IMR-90 (cell line): Measurements from ENCODE around the gene VSIG10L2. TPM values are rescaled to one million over a fixed set of nuclear protein-coding genes. Genes with fewer than 3 reads are reported as not detected.

Source experiments
- ATAC-seq: fragments of 200-7000 bp; cut with Tn5 transposase; 2 replicates; pipeline ENCODE4 v1.9.1; 2020; ENCODE audit warnings: low read depth, mild to moderate bottlenecking, moderate library complexity
- BruUV-seq: library from RNA; stranded (reverse); fragments of 400-500 nt; replicated peaks from 2 replicates; lab custom pipeline; 2021; lab: Mats Ljungman, UMichigan
- CTCF ChIA-PET: fragments of 300-600 bp; formaldehyde crosslinking; extraction: SDS; loops from one replicate; lab custom pipeline; 2021; ENCODE audit warnings: antibody characterized with exemption; lab: Yijun Ruan, JAX
- POLR2A ChIA-PET: fragments of 300-600 bp; sonication (Branson Sonifier 250); formaldehyde crosslinking; loops from one replicate; lab custom pipeline; 2022; ENCODE audit warnings: antibody characterized with exemption; ENCODE audit not compliant: unreplicated experiment; lab: Charles Lee
- DNase-seq: peaks from one replicate; pipeline ENCODE4 v3.0.0; 2013
- H2AFZ ChIP-seq: replicated peaks from 2 replicates; pipeline ENCODE3; 2013; ENCODE audit warnings: low read length, mild to moderate bottlenecking; ENCODE audit not compliant: poor library complexity
- H2AK5ac ChIP-seq: 2 replicates; pipeline ENCODE4 v1.6.1; 2013; ENCODE audit warnings: low read depth, low read length, inconsistent platforms
- H2AK9ac ChIP-seq: replicated peaks from 2 replicates; pipeline ENCODE3; 2013; ENCODE audit warnings: mild to moderate bottlenecking, low read depth, low read length, moderate library complexity; ENCODE audit not compliant: poor library complexity
- H2BK120ac ChIP-seq: 2 replicates; pipeline ENCODE4 v1.6.1; 2013; ENCODE audit warnings: low read depth, low read length, inconsistent platforms
- H2BK15ac ChIP-seq: 3 replicates; pipeline ENCODE4 v1.6.1; 2013; ENCODE audit warnings: low read depth, low read length, inconsistent platforms
- H2BK20ac ChIP-seq: 2 replicates; pipeline ENCODE4 v1.6.1; 2013; ENCODE audit warnings: low read depth, mild to moderate bottlenecking, inconsistent platforms, low read length, moderate library complexity
- H2BK5ac ChIP-seq: 2 replicates; pipeline ENCODE4 v1.6.1; 2013; ENCODE audit warnings: mild to moderate bottlenecking, low read depth, low read length, inconsistent platforms; ENCODE audit not compliant: poor library complexity, severe bottlenecking
- H3K14ac ChIP-seq: replicated peaks from 2 replicates; pipeline ENCODE4 v1.6.1; 2013; ENCODE audit warnings: low read depth, low read length, inconsistent platforms
- H3K18ac ChIP-seq: 2 replicates; pipeline ENCODE4 v1.6.1; 2013; ENCODE audit warnings: low read depth, low read length, control low read depth
- H3K23ac ChIP-seq: 2 replicates; pipeline ENCODE4 v1.6.1; 2013; ENCODE audit warnings: low read depth, low read length, inconsistent platforms
- H3K27ac ChIP-seq: 2 replicates; pipeline ENCODE4 v1.5.1; 2013; ENCODE audit warnings: mild to moderate bottlenecking, control low read depth, low read length; ENCODE audit not compliant: insufficient read depth
- H3K27me3 ChIP-seq: 2 replicates; pipeline ENCODE4 v1.6.1; 2013; ENCODE audit warnings: low read length; ENCODE audit not compliant: control insufficient read depth, insufficient read depth
- H3K36me3 ChIP-seq: 2 replicates; pipeline ENCODE4 v1.6.1; 2013; ENCODE audit warnings: low read length, mixed read lengths; ENCODE audit not compliant: control insufficient read depth, insufficient read depth
- H3K4ac ChIP-seq: 2 replicates; pipeline ENCODE4 v1.6.1; 2013; ENCODE audit warnings: low read depth, low read length, inconsistent platforms
- H3K4me1 ChIP-seq: 2 replicates; pipeline ENCODE4 v1.6.1; 2013; ENCODE audit warnings: low read length, mixed read lengths; ENCODE audit not compliant: control insufficient read depth, insufficient read depth
- H3K4me2 ChIP-seq: 2 replicates; pipeline ENCODE4 v1.6.1; 2013; ENCODE audit warnings: low read depth, mild to moderate bottlenecking, control low read depth, low read length, moderate library complexity
- H3K4me3 ChIP-seq: 2 replicates; pipeline ENCODE4 v1.5.1; 2013; ENCODE audit warnings: low read depth, mild to moderate bottlenecking, control low read depth, low read length, moderate library complexity; ENCODE audit not compliant: insufficient read depth
- H3K56ac ChIP-seq: 2 replicates; pipeline ENCODE4 v1.6.1; 2013; ENCODE audit warnings: low read length, inconsistent platforms; ENCODE audit not compliant: insufficient read depth; ENCODE audit errors: extremely low read depth
- H3K79me1 ChIP-seq, 2 experiments: 2 replicates each; pipeline ENCODE4 v1.6.1; 2013; ENCODE audit warnings: low read length in 2 of 2, inconsistent platforms in 1 of 2, low read depth in 1 of 2
- H3K9ac ChIP-seq: 2 replicates; pipeline ENCODE4 v1.6.1; 2013; ENCODE audit warnings: low read depth, low read length, control low read depth
- H3K9me1 ChIP-seq: 2 replicates; pipeline ENCODE4 v1.6.1; 2013; ENCODE audit warnings: low read length, inconsistent platforms; ENCODE audit not compliant: insufficient read depth
- H3K9me3 ChIP-seq: 2 replicates; pipeline ENCODE4 v1.6.1; 2013; ENCODE audit warnings: low read length; ENCODE audit not compliant: control insufficient read depth, insufficient read depth
- H4K20me1 ChIP-seq: 2 replicates; pipeline ENCODE4 v1.6.1; 2013; ENCODE audit warnings: low read length, inconsistent platforms; ENCODE audit not compliant: insufficient read depth
- H4K5ac ChIP-seq: 2 replicates; pipeline ENCODE4 v1.6.1; 2013; ENCODE audit warnings: mild to moderate bottlenecking, low read depth, low read length, control low read depth
- H4K8ac ChIP-seq, 2 experiments: 2 replicates each; pipeline ENCODE4 v1.6.1; 2013; ENCODE audit warnings: low read depth in 2 of 2, low read length in 2 of 2, control low read depth in 1 of 2, inconsistent platforms in 1 of 2
- H4K91ac ChIP-seq: 2 replicates; pipeline ENCODE4 v1.6.1; 2013; ENCODE audit warnings: low read depth, low read length, inconsistent platforms; ENCODE audit not compliant: insufficient read depth
- BHLHE40 ChIP-seq: fragments of 150-350 bp; IDR thresholded peaks from 2 replicates; pipeline ENCODE4 v1.6.1; 2016; ENCODE audit warnings: mild to moderate bottlenecking, low read depth, low read length
- CEBPB ChIP-seq: IDR thresholded peaks from 2 replicates; pipeline ENCODE4 v1.6.1; 2012; ENCODE audit warnings: low read depth, low read length, improper control_type of control experiment
- MAZ ChIP-seq: IDR thresholded peaks from 2 replicates; pipeline ENCODE4 v1.6.1; 2012; ENCODE audit warnings: low read depth, mild to moderate bottlenecking, low read length, improper control_type of control experiment, moderate library complexity, borderline replicate concordance
- MXI1 ChIP-seq: IDR thresholded peaks from 2 replicates; pipeline ENCODE4 v1.6.1; 2012; ENCODE audit warnings: low read depth, mild to moderate bottlenecking, low read length, moderate library complexity, borderline replicate concordance
- NFE2L2 ChIP-seq: fragments of 150-350 bp; IDR thresholded peaks from 2 replicates; pipeline ENCODE4 v1.6.1; 2016; ENCODE audit warnings: low read depth, mild to moderate bottlenecking, low read length
- POLR2A ChIP-seq: IDR thresholded peaks from 2 replicates; pipeline ENCODE4 v1.6.1; 2012; ENCODE audit warnings: mild to moderate bottlenecking, low read depth, low read length
- RAD21 ChIP-seq: IDR thresholded peaks from 2 replicates; pipeline ENCODE4 v1.6.1; 2012; ENCODE audit warnings: low read length, improper control_type of control experiment
- RCOR1 ChIP-seq: IDR thresholded peaks from 2 replicates; pipeline ENCODE4 v1.6.1; 2012; ENCODE audit warnings: mild to moderate bottlenecking, low read length, improper control_type of control experiment; ENCODE audit not compliant: insufficient replicate concordance
- SMC3 ChIP-seq: fragments of 150-350 bp; IDR thresholded peaks from 2 replicates; pipeline ENCODE4 v1.6.1; 2016; ENCODE audit warnings: low read depth, mild to moderate bottlenecking, antibody characterized with exemption, low read length, moderate library complexity
- WGBS, 2 experiments: methylation state at CpG; one replicate each; pipeline versions ENCODE4 v1.1.5 to v1.1.7; 2013; ENCODE audit warnings: missing lambda C conversion rate in 2 of 2; ENCODE audit not compliant: insufficient read length in 1 of 2; ENCODE audit errors: extremely low coverage in 2 of 2; 5-methylcytosine and 5-hydroxymethylcytosine counted together
- dilution Hi-C: fragments of 300-500 bp; cut with HindIII; formaldehyde crosslinking; loops from one replicate; pipeline ENCODE4 v1.14.3; 2018; ENCODE audit warnings: low sequenced_read_pairs; ENCODE audit not compliant: unreplicated experiment
- in situ Hi-C: fragments of 300-500 bp; cut with MboI; formaldehyde crosslinking; loops from 3 replicates; pipeline ENCODE4 v1.14.3; 2019; ENCODE audit warnings: low sequenced_read_pairs, inconsistent platforms, mixed read lengths
- intact Hi-C: fragments of 100-400 bp; cut with micrococcal nuclease; formaldehyde crosslinking; loops from 2 replicates; pipeline ENCODE4 v1.10.0; 2022
- polyA plus RNA-seq, 3 experiments: library from polyadenylated mRNA; depleted of rRNA; stranded (reverse); fragments of >200 nt; gene quantifications; 2 replicates each; pipeline ENCODE4 v1.2.3, GENCODE V29; 2012; ENCODE audit warnings: low replicate concordance in 1 of 3
- total RNA-seq: library from RNA; depleted of rRNA; stranded (reverse); fragments of >200 nt; gene quantifications from 2 replicates; pipeline ENCODE4 v1.2.3, GENCODE V29; 2012
- TF ChIP-seq, protein P1 (sequence below): conservative IDR thresholded peaks from 2 replicates; pipeline ENCODE4 v1.5.1; 2012; ENCODE audit warnings: mild to moderate bottlenecking, low read depth, low read length, improper control_type of control experiment
- TF ChIP-seq, protein P2 (sequence below): fragments of 150-350 bp; IDR thresholded peaks from 2 replicates; pipeline ENCODE4 v1.6.1; 2016; ENCODE audit warnings: low read depth, mild to moderate bottlenecking, low read length, moderate library complexity, borderline replicate concordance

Gene VSIG10L2
- total and polyA plus RNA-seq, 2 of the 4 experiments (the other 2 are of a cell fraction) = under 0.01 TPM; not detected in 1

DNA sequence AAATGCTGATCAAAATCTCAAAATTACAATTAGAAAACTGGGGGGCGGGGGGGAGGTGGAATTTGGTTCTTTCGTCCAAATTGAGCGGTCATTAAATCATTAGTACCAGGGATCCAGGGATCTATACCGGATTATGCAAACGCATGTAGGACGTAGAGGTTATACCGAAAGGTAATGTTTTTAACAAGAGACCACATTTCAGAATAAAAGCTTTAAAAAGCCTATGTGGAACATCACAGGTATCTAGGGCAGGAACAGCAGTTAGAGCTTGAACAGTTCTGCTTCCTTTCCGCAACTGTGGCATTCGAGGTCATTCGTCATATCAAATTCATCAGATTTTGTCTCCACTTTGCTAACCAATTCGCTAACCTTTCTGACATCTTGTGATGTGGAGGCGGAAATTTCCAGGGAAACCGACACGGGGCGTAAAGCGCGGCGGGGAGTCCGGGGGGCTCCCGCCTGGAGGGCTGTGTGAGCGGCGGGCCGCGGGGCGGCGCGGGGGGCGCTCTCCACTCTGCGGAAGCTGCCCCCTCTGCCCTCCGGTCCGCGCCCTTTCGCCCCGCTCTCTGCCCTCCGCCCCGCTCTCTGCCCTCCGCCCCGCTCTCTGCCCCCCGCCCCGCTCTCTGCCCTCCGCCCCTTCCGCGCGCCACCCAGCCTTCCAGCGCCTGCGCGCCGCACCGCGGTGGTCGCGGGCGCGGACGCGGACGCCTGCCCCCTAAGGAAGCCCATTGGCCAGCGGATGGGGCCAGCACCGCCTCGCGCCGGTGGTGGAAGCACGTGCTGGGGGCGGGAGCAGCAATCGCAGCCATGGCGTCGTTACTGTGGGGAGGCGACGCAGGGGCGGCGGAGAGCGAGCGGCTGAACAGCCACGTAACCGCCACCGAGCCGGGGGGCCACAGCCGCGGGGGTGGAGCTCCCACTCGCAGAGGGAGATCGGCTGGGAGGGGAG is 41.9 kb upstream of the VSIG10L2 start, which contains the start of gene DDX25:
DDX25 (plus strand) TSS at position 798 of the 949 bp plus-strand sequence; CDS start at position 808, 10 bp downstream.
- H2BK120ac ChIP-seq = no peak within 1 kb of the TSS
- H3K14ac ChIP-seq = no peak within 1 kb of the TSS
- CTCF ChIA-PET = no interaction called here
- in situ Hi-C loops (no loop called here), dilution Hi-C loops (loop anchor here (25.0 kb wide), 1 partner anchor 308 kb away; the partner anchor contains the start of genes FAM118B and RPUSD4), intact Hi-C loops (no loop called here)
- TF ChIP-seq MXI1 (no peak), CEBPB (no peak), BHLHE40 (no peak), RCOR1 (no peak), RAD21 (no peak), NFE2L2 (no peak), MAZ (no peak), POLR2A (no peak), SMC3 (no peak)
- TF ChIP-seq, protein P1, sequence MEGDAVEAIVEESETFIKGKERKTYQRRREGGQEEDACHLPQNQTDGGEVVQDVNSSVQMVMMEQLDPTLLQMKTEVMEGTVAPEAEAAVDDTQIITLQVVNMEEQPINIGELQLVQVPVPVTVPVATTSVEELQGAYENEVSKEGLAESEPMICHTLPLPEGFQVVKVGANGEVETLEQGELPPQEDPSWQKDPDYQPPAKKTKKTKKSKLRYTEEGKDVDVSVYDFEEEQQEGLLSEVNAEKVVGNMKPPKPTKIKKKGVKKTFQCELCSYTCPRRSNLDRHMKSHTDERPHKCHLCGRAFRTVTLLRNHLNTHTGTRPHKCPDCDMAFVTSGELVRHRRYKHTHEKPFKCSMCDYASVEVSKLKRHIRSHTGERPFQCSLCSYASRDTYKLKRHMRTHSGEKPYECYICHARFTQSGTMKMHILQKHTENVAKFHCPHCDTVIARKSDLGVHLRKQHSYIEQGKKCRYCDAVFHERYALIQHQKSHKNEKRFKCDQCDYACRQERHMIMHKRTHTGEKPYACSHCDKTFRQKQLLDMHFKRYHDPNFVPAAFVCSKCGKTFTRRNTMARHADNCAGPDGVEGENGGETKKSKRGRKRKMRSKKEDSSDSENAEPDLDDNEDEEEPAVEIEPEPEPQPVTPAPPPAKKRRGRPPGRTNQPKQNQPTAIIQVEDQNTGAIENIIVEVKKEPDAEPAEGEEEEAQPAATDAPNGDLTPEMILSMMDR = no peak
- TF ChIP-seq, protein P2, sequence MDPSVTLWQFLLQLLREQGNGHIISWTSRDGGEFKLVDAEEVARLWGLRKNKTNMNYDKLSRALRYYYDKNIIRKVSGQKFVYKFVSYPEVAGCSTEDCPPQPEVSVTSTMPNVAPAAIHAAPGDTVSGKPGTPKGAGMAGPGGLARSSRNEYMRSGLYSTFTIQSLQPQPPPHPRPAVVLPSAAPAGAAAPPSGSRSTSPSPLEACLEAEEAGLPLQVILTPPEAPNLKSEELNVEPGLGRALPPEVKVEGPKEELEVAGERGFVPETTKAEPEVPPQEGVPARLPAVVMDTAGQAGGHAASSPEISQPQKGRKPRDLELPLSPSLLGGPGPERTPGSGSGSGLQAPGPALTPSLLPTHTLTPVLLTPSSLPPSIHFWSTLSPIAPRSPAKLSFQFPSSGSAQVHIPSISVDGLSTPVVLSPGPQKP = no peak
- 4% methylated on average over 22 of the region's 81 CpGs; no CpG with 5 or more reads in 1 of the 2 experiments for WGBS, 2 experiments
- no peak within 1 kb of the TSS for H3K27ac ChIP-seq
- peaks cover 12 to 26% of the 10 kb centered on the region in 2 experiments; a peak in 3 of 4 replicates for H3K79me1 ChIP-seq
- no peak within 1 kb of the TSS for H4K8ac ChIP-seq
- no peak within 1 kb of the TSS for H3K4me3 ChIP-seq
- H3K9me3 ChIP-seq = peaks cover 3% of the 10 kb centered on the region; the same call in 1 of the 2 replicates
- no peak within 1 kb of the TSS for H3K9ac ChIP-seq
- H3K4ac ChIP-seq = no peak within 1 kb of the TSS
- no peak within 1 kb of the TSS for H3K18ac ChIP-seq
- 0 out of 2 replicates have a peak, but pooled peaks cover 2% of the 10 kb centered on the region for H3K4me1 ChIP-seq
- H3K27me3 ChIP-seq = peaks cover 20% of the 10 kb centered on the region
- POLR2A ChIA-PET = interaction anchor here (0.9 kb wide), 1 partner anchor 279 kb away, joined by 4 read pairs; the partner anchor contains the start of gene CHEK1
- no peak within 1 kb of the TSS for H2AFZ ChIP-seq
- H2BK5ac ChIP-seq = no peak within 1 kb of the TSS
- H3K36me3 ChIP-seq = peaks cover 7% of the 10 kb centered on the region
- no peak for ATAC-seq
- H2BK20ac ChIP-seq = no peak within 1 kb of the TSS
- BruUV-seq = no TSS peak
- no peak within 1 kb of the TSS for H2AK5ac ChIP-seq
- H4K20me1 ChIP-seq = no peaks in the 10 kb centered on the region
- no peak for DNase-seq
- no peak within 1 kb of the TSS for H3K56ac ChIP-seq
- H4K91ac ChIP-seq = no peak within 1 kb of the TSS
- no peaks in the 10 kb centered on the region; the same call in 1 of the 2 replicates for H3K9me1 ChIP-seq
- H3K23ac ChIP-seq = no peak within 1 kb of the TSS; the same call in 1 of the 2 replicates
- H3K4me2 ChIP-seq = peak within 1 kb of the TSS; percentile 41
- no peak within 1 kb of the TSS for H2BK15ac ChIP-seq
- H4K5ac ChIP-seq = no peak within 1 kb of the TSS
- no peak within 1 kb of the TSS for H2AK9ac ChIP-seq
